ENCODE data around the gene HOATZ. TPM values are rescaled to one million over a fixed set of nuclear protein-coding genes. Genes with fewer than 3 reads are reported as not detected.

The HOATZ gene
- total RNA-seq, 1 donor from 2014 or later, result not detected

DNA sequence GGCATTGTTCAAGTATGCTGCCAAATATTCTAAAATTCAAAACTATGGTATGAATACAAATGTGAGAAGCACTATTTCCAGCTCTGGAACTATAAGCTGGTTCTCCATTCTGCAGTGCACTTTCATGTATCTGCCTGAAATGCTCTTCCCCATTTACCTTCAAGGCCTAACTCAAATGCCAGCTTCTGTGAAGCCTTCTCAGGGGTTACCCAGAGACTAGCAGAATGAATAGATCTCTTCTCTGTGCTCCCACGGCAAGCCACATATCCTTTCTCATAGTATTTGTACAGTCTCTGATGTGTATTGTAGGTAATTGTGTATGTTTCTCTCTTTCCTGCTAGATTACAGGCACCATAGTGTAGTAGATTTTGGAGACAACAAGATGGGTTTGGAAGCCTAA is 4.1 kb downstream of the HOATZ start:
- Mint-ChIP-seq H3K27me3 (ENCODE audit: unreplicated experiment) (peaks cover 1% of the 10 kb centered on the region), H3K4me3 (ENCODE audit: unreplicated experiment) (no peak overlapping the region), H3K27ac (ENCODE audit: unreplicated experiment) (no peak overlapping the region), H3K36me3 (ENCODE audit: unreplicated experiment) (no peaks in the 10 kb centered on the region), H3K9me3 (ENCODE audit: unreplicated experiment) (no peaks in the 10 kb centered on the region), H3K4me1 (ENCODE audit: low read depth, unreplicated experiment) (no peaks in the 10 kb centered on the region)
- TF ChIP-seq, protein P1, sequence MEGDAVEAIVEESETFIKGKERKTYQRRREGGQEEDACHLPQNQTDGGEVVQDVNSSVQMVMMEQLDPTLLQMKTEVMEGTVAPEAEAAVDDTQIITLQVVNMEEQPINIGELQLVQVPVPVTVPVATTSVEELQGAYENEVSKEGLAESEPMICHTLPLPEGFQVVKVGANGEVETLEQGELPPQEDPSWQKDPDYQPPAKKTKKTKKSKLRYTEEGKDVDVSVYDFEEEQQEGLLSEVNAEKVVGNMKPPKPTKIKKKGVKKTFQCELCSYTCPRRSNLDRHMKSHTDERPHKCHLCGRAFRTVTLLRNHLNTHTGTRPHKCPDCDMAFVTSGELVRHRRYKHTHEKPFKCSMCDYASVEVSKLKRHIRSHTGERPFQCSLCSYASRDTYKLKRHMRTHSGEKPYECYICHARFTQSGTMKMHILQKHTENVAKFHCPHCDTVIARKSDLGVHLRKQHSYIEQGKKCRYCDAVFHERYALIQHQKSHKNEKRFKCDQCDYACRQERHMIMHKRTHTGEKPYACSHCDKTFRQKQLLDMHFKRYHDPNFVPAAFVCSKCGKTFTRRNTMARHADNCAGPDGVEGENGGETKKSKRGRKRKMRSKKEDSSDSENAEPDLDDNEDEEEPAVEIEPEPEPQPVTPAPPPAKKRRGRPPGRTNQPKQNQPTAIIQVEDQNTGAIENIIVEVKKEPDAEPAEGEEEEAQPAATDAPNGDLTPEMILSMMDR (IDR thresholded peaks at IDR 0.05; ENCODE audit: partially characterized antibody, unreplicated experiment), result no peak
- no peak for DNase-seq

DNA sequence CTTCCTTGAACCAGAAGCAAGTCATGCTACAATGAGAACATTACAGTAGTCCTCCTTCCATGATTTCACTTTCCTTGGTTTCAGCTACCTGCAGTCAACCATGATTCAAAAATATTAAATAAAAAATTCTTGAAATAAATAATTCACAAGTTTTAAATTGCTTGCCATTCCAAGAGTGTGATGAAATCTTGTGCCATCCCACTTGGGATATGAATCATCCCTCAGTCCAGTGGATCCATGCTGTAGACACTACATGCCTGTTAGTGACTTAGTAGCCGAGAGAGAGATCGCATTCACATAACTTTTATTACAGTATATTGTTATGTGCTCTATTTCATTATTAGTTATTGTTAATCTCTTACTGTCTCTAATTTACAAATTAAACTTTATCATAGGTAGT is 6.0 kb downstream of the HOATZ start:
- TF ChIP-seq, protein P1 (IDR thresholded peaks at IDR 0.05; ENCODE audit: partially characterized antibody, unreplicated experiment), result no peak
- Mint-ChIP-seq H3K4me1 (ENCODE audit: low read depth, unreplicated experiment) (no peaks in the 10 kb centered on the region), H3K27ac (ENCODE audit: unreplicated experiment) (no peak overlapping the region), H3K4me3 (ENCODE audit: unreplicated experiment) (no peak overlapping the region), H3K36me3 (ENCODE audit: unreplicated experiment) (no peaks in the 10 kb centered on the region), H3K9me3 (ENCODE audit: unreplicated experiment) (no peaks in the 10 kb centered on the region), H3K27me3 (ENCODE audit: unreplicated experiment) (no peaks in the 10 kb centered on the region)
- DNase-seq, result no peak

DNA sequence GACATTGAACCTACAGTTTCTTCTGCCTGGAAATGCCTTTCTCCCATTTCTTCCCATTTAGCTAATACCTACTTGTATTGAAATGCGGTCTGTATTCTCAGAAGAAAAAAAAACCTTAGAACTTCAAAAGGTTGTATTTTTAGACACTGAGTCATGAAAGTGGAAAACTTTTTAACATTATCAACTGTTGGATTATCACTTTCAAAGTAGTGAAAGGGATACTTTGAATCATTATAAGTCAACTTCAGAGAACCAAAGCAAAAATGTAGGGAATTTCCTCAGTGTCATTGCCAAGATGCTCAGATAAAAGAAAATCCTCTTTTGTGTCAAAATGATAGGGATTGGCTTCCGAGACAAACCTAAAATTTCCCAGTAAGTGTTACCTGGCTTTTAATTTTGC is 6.6 kb downstream of the HOATZ start:
- H3K36me3 Mint-ChIP-seq (ENCODE audit: unreplicated experiment), result no peaks in the 10 kb centered on the region
- H3K4me1 Mint-ChIP-seq (ENCODE audit: low read depth, unreplicated experiment), result no peaks in the 10 kb centered on the region
- no peak for DNase-seq
- TF ChIP-seq, protein P1 (IDR thresholded peaks at IDR 0.05; ENCODE audit: partially characterized antibody, unreplicated experiment), result no peak
- no peaks in the 10 kb centered on the region for H3K27me3 Mint-ChIP-seq (ENCODE audit: unreplicated experiment)
- no peak overlapping the region for H3K27ac Mint-ChIP-seq (ENCODE audit: unreplicated experiment)
- no peaks in the 10 kb centered on the region for H3K9me3 Mint-ChIP-seq (ENCODE audit: unreplicated experiment)
- no peak overlapping the region for H3K4me3 Mint-ChIP-seq (ENCODE audit: unreplicated experiment)

DNA sequence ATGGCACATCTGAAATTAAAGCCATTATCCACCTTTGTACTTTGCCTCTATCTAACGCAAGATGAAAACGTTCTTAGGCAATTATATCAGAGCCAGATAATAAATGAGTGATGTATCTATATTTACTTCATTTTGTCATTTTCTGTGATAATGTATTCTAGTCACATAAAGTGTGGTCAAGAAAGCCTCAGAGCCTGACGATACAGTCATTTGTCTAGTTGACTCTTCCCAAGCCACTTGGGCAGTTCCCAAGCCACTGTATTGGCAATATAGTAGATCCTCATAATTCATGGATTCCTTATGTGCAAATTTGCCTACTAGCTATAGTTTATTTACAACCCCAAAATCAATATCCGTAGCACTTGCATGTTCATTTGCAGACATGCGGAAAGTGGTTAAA is 7.8 kb downstream of the HOATZ start:
- TF ChIP-seq, protein P1 (IDR thresholded peaks at IDR 0.05; ENCODE audit: partially characterized antibody, unreplicated experiment), result no peak
- Mint-ChIP-seq H3K4me3 (ENCODE audit: unreplicated experiment) (no peak overlapping the region), H3K9me3 (ENCODE audit: unreplicated experiment) (no peaks in the 10 kb centered on the region), H3K4me1 (ENCODE audit: low read depth, unreplicated experiment) (no peaks in the 10 kb centered on the region), H3K36me3 (ENCODE audit: unreplicated experiment) (no peaks in the 10 kb centered on the region), H3K27ac (ENCODE audit: unreplicated experiment) (no peak overlapping the region), H3K27me3 (ENCODE audit: unreplicated experiment) (no peaks in the 10 kb centered on the region)
- DNase-seq, result no peak

DNA sequence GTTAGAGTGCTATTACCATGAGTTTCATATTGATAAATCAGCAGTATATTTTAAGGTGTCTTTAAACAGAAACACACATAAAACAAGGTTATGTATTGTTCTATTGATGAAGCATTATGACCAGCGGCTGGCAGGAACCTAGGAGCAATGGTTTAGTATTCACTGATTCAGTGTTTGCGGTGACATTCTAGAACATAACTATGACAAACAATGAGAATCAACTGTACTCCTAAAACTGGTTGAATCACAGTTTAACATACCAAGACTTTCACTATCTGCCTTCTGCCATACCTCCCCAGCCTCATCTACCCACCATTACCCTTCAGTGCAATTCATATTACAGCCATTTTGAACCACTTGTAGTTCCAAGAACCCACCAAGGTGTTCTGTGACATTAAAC is 8.8 kb downstream of the HOATZ start:
- Mint-ChIP-seq H3K9me3 (ENCODE audit: unreplicated experiment) (no peaks in the 10 kb centered on the region), H3K27me3 (ENCODE audit: unreplicated experiment) (no peaks in the 10 kb centered on the region), H3K4me3 (ENCODE audit: unreplicated experiment) (no peak overlapping the region), H3K36me3 (ENCODE audit: unreplicated experiment) (no peaks in the 10 kb centered on the region), H3K4me1 (ENCODE audit: low read depth, unreplicated experiment) (no peaks in the 10 kb centered on the region), H3K27ac (ENCODE audit: unreplicated experiment) (no peak overlapping the region)
- no peak for DNase-seq
- TF ChIP-seq, protein P1 (IDR thresholded peaks at IDR 0.05; ENCODE audit: partially characterized antibody, unreplicated experiment), result no peak
